Mesendoderm (in vitro differentiated cells): ENCODE measurements around the gene ATP8A2.

Experiments
- DNase-seq: peaks from one replicate; pipeline ENCODE4 v3.0.0; 2013
- H2AK5ac ChIP-seq: 2 replicates; pipeline ENCODE4 v1.6.1; 2013; ENCODE audit warnings: low read length, inconsistent platforms
- H2BK120ac ChIP-seq: 2 replicates; pipeline ENCODE4 v1.6.1; 2013; ENCODE audit warnings: low read depth, mild to moderate bottlenecking, low read length, moderate library complexity, mixed read lengths
- H2BK15ac ChIP-seq: replicated peaks from 2 replicates; pipeline ENCODE4 v1.6.1; 2013; ENCODE audit warnings: low read depth, mild to moderate bottlenecking, moderate library complexity
- H2BK5ac ChIP-seq: 2 replicates; pipeline ENCODE4 v1.6.1; 2013; ENCODE audit warnings: low read length, inconsistent platforms
- H3K18ac ChIP-seq: 2 replicates; pipeline ENCODE4 v1.6.1; 2013; ENCODE audit warnings: mild to moderate bottlenecking, low read length, mixed read lengths
- H3K23ac ChIP-seq: one replicate; pipeline ENCODE4 v1.6.1; 2013; ENCODE audit warnings: low read length
- H3K27ac ChIP-seq: 2 replicates; pipeline ENCODE4 v1.5.1; 2013; ENCODE audit warnings: low read depth, mild to moderate bottlenecking, inconsistent platforms, low read length, moderate library complexity
- H3K27me3 ChIP-seq: 2 replicates; pipeline ENCODE4 v1.6.1; 2013; ENCODE audit warnings: low read length, control low read depth, mild to moderate bottlenecking, inconsistent platforms; ENCODE audit not compliant: insufficient read depth, poor library complexity
- H3K36me3 ChIP-seq: 2 replicates; pipeline ENCODE4 v1.6.1; 2013; ENCODE audit warnings: low read length, inconsistent platforms; ENCODE audit not compliant: control insufficient read depth, insufficient read depth
- H3K4ac ChIP-seq: one replicate; pipeline ENCODE4 v1.6.1; 2013; ENCODE audit warnings: low read depth, mild to moderate bottlenecking, low read length, moderate library complexity
- H3K4me1 ChIP-seq: 2 replicates; pipeline ENCODE4 v1.6.1; 2013; ENCODE audit warnings: low read depth, low read length, inconsistent platforms; ENCODE audit not compliant: control insufficient read depth
- H3K4me2 ChIP-seq: 2 replicates; pipeline ENCODE4 v1.6.1; 2013; ENCODE audit warnings: low read length
- H3K4me3 ChIP-seq: 2 replicates; pipeline ENCODE4 v1.5.1; 2013; ENCODE audit warnings: mild to moderate bottlenecking, low read length
- H3K56ac ChIP-seq: one replicate; pipeline ENCODE4 v1.6.1; 2013; ENCODE audit warnings: low read length
- H3K79me1 ChIP-seq: 2 replicates; pipeline ENCODE4 v1.6.1; 2013; ENCODE audit warnings: low read length, inconsistent platforms
- H3K79me2 ChIP-seq: 2 replicates; pipeline ENCODE4 v1.6.1; 2013; ENCODE audit warnings: mild to moderate bottlenecking, low read length; ENCODE audit not compliant: control insufficient read depth, insufficient read depth
- H3K9ac ChIP-seq: 2 replicates; pipeline ENCODE4 v1.6.1; 2013; ENCODE audit warnings: low read length, inconsistent platforms
- H4K5ac ChIP-seq: one replicate; pipeline ENCODE4 v1.6.1; 2013; ENCODE audit warnings: low read length
- H4K8ac ChIP-seq: one replicate; pipeline ENCODE4 v1.6.1; 2013; ENCODE audit warnings: low read depth, mild to moderate bottlenecking, control low read depth, low read length, moderate library complexity
- WGBS: extraction: QIAGEN DNeasy Blood & Tissue Kit; methylation state at CpG from one replicate; pipeline ENCODE4 v1.1.7; 2013; ENCODE audit warnings: low lambda C conversion rate, missing lambda C conversion rate; ENCODE audit not compliant: insufficient coverage; ENCODE audit errors: extremely low coverage; 5-methylcytosine and 5-hydroxymethylcytosine counted together

The ATP8A2 gene

DNA sequence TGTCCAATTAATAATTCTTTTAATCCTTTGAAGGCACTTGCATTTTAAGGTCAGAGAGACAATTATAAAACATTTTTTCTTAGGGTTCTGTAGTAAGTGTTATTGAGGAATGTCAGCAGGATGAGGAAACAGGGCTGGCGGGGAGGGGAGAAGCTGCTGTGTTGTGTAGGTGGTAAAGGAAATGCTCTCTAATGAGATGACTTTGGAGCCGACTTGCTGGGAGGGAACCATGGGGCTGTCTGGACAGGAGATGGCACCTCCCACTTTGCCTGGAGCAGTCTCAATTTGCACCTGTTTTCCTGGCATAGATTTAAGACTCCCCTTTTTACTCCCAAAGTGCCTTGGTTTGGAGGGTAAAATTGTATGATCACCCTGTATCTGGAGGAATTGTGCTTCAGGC, 230.4 kb downstream of the ATP8A2 start:
- no peak overlapping the region for H3K23ac ChIP-seq
- no peaks in the 10 kb centered on the region for H3K4me1 ChIP-seq
- H2AK5ac ChIP-seq, result no peak overlapping the region
- no peak overlapping the region for H3K27ac ChIP-seq
- no peak overlapping the region for H3K18ac ChIP-seq
- H3K79me2 ChIP-seq, result no peaks in the 10 kb centered on the region
- no peak overlapping the region for H3K4me2 ChIP-seq
- H3K79me1 ChIP-seq, result no peaks in the 10 kb centered on the region
- no peak overlapping the region for H2BK5ac ChIP-seq
- DNase-seq, result peak; percentile 44
- WGBS, result no CpG with 5 or more reads among the region's 2 CpGs
- H2BK15ac ChIP-seq, result no peak overlapping the region
- no peaks in the 10 kb centered on the region for H3K27me3 ChIP-seq
- H3K4ac ChIP-seq, result no peak overlapping the region
- H4K5ac ChIP-seq, result no peak overlapping the region
- H3K4me3 ChIP-seq, result no peak overlapping the region
- no peak overlapping the region for H3K9ac ChIP-seq
- no peak overlapping the region for H3K56ac ChIP-seq
- H2BK120ac ChIP-seq, result no peak overlapping the region
- no peak overlapping the region for H4K8ac ChIP-seq
- no peaks in the 10 kb centered on the region for H3K36me3 ChIP-seq

DNA sequence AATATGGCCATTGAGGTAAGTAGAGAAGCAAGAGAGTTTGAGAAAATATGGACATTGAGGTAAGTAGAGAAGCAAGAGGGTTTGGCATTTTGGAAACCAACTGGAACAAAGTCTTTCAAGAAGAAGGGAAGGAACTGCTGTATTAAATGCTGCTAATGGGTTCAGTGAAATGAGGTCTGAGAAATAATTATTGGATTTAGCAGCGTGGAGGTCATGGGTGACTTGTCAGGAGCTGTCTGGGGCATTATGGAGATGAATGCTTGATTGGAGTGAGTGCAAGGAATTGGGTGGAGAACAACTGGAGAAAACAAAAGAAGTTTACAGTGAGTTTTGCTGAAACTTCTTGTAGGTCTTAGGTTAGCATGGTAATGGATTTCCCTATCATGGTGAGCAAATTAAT, 232.3 kb downstream of the ATP8A2 start:
- Histone ChIP-seq H3K27me3 (no peaks in the 10 kb centered on the region), H2BK15ac (no peak overlapping the region), H4K8ac (no peak overlapping the region), H3K79me2 (no peaks in the 10 kb centered on the region), H3K23ac (no peak overlapping the region), H3K27ac (no peak overlapping the region), H4K5ac (no peak overlapping the region), H3K18ac (no peak overlapping the region), H3K4me1 (no peaks in the 10 kb centered on the region), H2BK5ac (no peak overlapping the region), H3K36me3 (no peaks in the 10 kb centered on the region), H3K4me3 (no peak overlapping the region), H3K4ac (no peak overlapping the region), H2AK5ac (no peak overlapping the region), H3K79me1 (no peaks in the 10 kb centered on the region), H2BK120ac (no peak overlapping the region), H3K9ac (no peak overlapping the region), H3K4me2 (no peak overlapping the region), H3K56ac (no peak overlapping the region)
- no CpG with 5 or more reads among the region's 1 CpG for WGBS
- no peak for DNase-seq

DNA sequence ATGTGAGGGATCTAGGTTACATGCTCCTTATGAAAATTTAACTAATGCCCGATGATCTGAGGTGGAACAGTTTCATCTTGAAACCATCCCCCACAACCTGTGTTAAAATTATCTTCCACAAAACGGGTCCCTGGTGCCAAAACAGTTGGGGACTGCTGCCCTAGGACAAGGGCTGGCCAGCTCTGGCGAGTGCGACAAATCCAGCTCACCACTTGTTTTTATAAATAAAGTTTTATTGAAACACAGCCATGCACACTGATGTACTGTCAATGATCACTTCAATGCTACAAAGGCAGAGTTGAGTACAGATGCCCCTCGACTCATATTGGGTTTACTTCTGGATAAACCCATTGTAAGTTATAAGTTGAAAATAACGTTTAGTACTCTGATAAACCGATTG, 235.3 kb downstream of the ATP8A2 start:
- Histone ChIP-seq H3K79me1 (no peaks in the 10 kb centered on the region), H3K4me1 (no peaks in the 10 kb centered on the region), H4K5ac (no peak overlapping the region), H3K23ac (no peak overlapping the region), H3K18ac (no peak overlapping the region), H3K36me3 (no peaks in the 10 kb centered on the region), H3K27me3 (no peaks in the 10 kb centered on the region), H2AK5ac (no peak overlapping the region), H2BK120ac (no peak overlapping the region), H3K79me2 (no peaks in the 10 kb centered on the region), H2BK5ac (no peak overlapping the region), H3K56ac (no peak overlapping the region), H3K9ac (no peak overlapping the region), H3K27ac (no peak overlapping the region), H3K4me3 (no peak overlapping the region), H2BK15ac (no peak overlapping the region), H4K8ac (no peak overlapping the region), H3K4me2 (no peak overlapping the region), H3K4ac (no peak overlapping the region)
- whole genome bisulfite sequencing, result no CpG with 5 or more reads among the region's 7 CpGs
- no peak for DNase-seq

GRCh38 chr13:25608181-25608580, 236.4 kb downstream of the ATP8A2 start:
- Histone ChIP-seq H3K4me3 (no peak overlapping the region), H3K4ac (no peak overlapping the region), H2BK5ac (no peak overlapping the region), H4K8ac (no peak overlapping the region), H3K18ac (no peak overlapping the region), H3K4me1 (no peaks in the 10 kb centered on the region), H3K79me1 (no peaks in the 10 kb centered on the region), H2AK5ac (no peak overlapping the region), H3K9ac (no peak overlapping the region), H3K36me3 (no peaks in the 10 kb centered on the region), H3K27ac (no peak overlapping the region), H3K4me2 (no peak overlapping the region), H3K27me3 (no peaks in the 10 kb centered on the region), H2BK15ac (no peak overlapping the region), H4K5ac (no peak overlapping the region), H3K79me2 (no peaks in the 10 kb centered on the region), H3K56ac (no peak overlapping the region), H3K23ac (no peak overlapping the region), H2BK120ac (no peak overlapping the region)
- no CpG with 5 or more reads among the region's 2 CpGs for WGBS
- no peak for DNase-seq

DNA sequence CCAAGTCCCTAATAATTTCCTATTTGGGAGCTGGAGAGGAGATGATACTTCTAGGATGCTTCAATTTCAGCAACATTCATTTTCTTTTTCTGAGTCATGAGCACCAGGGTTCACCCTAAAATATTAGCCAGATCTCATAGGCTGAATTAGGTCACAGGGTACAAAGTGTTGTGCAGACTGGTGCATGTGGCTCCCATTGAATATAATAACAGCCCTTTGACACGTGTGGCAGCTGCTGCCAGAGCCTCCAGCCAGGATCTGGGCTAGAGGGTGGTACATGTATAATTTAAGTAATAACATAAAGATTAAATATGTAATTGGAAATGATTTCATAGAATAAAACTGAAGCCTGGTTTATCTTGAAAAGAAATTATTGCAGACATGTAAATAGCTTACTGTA, 244.9 kb downstream of the ATP8A2 start:
- no CpG with 5 or more reads among the region's 1 CpG for WGBS

GRCh38 chr13:25619897-25620296, 248.1 kb downstream of the ATP8A2 start:
- Histone ChIP-seq H2AK5ac (no peak overlapping the region), H3K27me3 (no peaks in the 10 kb centered on the region), H3K4me3 (no peak overlapping the region), H3K27ac (no peak overlapping the region), H2BK120ac (no peak overlapping the region), H4K8ac (no peak overlapping the region), H3K56ac (no peak overlapping the region), H3K4me1 (no peaks in the 10 kb centered on the region), H4K5ac (no peak overlapping the region), H3K23ac (no peak overlapping the region), H3K18ac (no peak overlapping the region), H3K4ac (no peak overlapping the region), H3K4me2 (no peak overlapping the region), H3K9ac (no peak overlapping the region), H3K36me3 (no peaks in the 10 kb centered on the region), H3K79me2 (no peaks in the 10 kb centered on the region), H2BK5ac (no peak overlapping the region), H2BK15ac (no peak overlapping the region), H3K79me1 (no peaks in the 10 kb centered on the region)
- no CpG with 5 or more reads among the region's 5 CpGs for WGBS
- DNase-seq, result no peak

More for the DNA sequence above, 244.9 kb downstream of the ATP8A2 start:
- Histone ChIP-seq H4K5ac (no peak overlapping the region), H3K4me1 (no peaks in the 10 kb centered on the region), H2BK15ac (no peak overlapping the region), H4K8ac (no peak overlapping the region), H3K36me3 (no peaks in the 10 kb centered on the region), H3K79me1 (no peaks in the 10 kb centered on the region), H3K18ac (no peak overlapping the region), H3K79me2 (no peaks in the 10 kb centered on the region), H2BK5ac (no peak overlapping the region), H3K27ac (no peak overlapping the region), H2AK5ac (no peak overlapping the region), H3K56ac (no peak overlapping the region), H3K9ac (no peak overlapping the region), H2BK120ac (no peak overlapping the region), H3K27me3 (no peaks in the 10 kb centered on the region), H3K23ac (no peak overlapping the region), H3K4ac (no peak overlapping the region), H3K4me3 (no peak overlapping the region), H3K4me2 (no peak overlapping the region)
- no peak for DNase-seq
